Measurements from ENCODE around the gene COL4A2.

Gene COL4A2

DNA sequence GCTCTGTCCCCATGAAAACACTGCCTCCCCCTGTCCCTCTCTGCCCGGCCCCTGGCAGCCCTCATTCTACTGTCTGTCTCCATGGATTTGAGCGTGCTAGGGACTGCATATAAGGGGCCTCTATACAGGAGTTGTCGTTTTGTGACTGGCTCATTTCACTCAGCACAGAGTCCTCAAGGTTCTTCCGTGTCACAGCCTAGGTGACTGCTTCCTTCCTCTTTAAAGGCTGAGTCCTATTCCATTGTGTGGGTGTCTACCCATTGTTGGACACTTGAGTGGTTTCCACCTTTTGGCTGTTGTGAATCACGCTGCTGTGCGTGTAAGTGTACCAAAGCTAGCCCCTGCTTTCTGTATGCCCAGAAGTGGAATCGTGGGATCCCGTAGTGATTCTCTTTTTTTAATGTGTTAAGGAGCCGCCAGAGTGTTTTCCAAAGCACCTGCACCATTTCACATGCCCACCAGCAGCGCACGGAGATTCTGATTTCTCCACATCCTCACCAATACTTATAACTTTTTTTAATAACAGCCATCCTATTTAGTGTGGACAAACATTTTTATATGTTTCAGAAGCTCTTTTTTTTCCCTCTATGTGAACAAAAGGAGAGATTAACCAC lies 116.7 kb downstream of the COL4A2 start:
- DNase-seq = no peak

DNA sequence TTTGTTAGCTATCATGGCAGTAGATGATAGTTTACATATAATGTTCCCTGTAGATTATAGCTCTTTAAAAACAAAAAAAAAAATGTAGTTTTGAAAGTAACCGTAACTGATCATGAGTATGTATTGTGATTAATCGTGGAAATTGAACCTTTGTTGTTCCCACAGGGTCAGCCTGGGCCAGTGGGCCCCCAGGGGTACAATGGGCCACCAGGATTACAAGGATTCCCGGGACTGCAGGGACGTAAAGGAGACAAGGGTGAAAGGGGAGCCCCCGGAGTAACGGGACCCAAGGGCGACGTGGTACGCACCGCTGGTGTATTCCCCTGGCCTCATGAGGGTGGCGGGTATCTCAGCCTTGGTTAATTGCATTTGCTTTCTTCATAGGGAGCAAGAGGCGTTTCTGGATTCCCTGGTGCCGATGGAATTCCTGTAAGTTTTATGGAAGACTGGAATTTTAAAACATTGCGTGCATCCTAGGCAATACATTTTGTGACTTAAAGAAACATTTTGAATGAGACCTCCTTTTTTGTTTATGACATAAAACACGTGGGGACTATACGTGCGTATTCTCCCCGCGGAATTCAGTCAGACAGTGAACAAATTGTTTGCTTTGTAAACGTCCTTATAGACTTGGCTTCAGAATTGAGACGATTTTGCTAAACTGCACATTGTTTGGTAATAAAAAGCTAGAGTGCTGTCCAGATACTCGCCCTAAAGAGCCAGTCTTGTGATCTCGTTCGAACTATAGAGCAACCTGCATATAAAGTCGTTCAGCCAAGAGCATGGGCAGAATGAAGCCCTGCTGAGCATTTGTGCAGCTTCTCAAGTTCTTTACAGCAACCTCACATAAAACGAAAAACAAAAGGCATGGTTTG lies 117.7 kb downstream of the COL4A2 start:
- no peak for DNase-seq

DNA sequence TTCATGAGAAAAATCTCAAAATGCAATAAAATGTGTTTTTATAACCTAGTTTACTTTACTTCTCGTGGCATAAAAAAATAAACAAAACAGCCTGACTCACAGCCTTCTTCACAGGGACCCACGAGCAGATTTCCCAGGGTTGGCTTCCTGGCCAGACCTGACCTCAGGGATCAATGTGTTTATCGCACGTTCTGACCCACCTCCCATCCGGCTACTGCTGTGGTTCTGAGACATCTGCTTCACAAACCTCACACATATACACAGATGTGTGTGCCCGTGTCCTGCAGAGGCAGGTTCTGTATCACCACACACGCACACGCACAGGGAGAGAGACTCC lies 118.3 kb downstream of the COL4A2 start:
- no peak for DNase-seq

DNA sequence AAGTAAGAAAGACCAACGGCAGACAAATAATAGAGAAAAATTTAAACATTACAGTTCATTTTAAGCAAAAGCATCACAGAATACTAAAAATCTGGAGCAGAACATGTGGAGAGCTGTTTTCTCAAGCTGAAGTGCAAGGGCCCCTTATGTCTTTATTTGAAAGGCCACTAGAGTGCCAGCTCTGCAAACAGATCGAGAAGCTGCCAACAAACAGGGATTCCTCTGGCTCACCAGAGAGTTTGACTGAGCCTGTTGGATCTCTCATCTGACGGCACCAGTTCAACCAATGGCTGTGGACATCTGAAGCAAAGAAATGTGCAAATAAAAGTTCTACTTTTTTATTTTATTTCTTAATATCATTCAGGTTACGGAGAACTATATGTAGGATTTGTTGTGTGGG lies 119.7 kb downstream of the COL4A2 start:
- DNase-seq = no peak

DNA sequence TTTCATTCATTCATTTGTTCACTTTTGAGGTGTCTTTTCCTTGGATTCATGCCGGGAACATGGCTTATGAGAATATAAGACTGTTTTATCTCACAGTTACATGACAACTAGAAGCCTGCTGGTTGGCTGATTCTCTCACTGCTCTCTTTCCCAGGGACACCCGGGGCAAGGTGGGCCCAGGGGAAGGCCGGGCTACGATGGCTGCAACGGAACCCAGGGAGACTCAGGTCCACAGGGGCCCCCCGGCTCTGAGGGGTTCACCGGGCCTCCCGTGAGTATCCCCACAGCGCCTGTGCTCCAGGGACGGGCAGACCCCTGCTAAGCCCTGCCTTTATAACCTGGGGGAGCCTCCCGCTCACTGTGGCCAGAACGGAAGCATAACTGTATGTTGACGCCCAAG lies 121.2 kb downstream of the COL4A2 start:
- no peak for DNase-seq

DNA sequence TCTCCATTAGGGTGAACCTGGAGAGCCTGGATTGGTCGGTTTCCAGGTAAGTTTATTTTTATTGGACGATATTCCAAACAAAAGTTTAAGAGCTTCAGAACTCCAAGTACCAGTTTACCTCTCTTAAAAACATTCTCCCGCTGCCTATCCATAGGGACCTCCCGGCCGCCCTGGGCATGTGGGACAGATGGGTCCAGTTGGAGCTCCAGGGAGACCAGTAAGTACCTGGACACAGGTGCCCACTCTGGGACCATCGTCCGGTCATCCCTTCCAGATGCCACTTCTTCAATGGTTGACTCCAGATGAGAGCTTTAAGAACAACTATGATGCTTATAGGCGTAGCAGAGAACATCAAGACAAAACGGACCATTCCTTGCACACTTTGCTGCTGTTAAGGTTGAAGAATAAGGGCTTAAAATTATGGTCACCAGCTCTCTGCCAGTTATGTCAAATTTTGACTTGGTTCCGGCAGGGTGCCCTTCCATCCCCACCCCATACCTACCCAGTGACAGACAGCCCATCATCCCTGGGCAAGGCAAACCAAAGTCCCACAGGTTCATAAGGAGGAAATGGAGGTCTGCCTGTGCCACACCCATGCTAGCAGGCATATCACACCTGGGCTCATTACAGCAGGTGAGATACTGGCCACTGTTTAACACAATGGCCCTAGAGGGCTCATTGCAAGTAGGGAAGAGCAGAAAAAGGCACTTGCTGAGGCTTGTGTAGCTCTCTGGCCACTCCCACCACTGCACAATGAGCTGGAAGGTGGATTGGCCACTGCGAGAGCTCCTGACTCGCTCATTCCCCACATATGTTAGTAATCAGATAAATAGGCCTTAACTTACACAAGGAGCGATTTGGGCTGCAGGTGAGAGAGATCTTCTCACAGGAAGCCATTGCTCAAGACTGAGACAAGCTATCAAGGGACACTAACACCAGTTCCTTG lies 123.6 kb downstream of the COL4A2 start:
- no peak for DNase-seq

DNA sequence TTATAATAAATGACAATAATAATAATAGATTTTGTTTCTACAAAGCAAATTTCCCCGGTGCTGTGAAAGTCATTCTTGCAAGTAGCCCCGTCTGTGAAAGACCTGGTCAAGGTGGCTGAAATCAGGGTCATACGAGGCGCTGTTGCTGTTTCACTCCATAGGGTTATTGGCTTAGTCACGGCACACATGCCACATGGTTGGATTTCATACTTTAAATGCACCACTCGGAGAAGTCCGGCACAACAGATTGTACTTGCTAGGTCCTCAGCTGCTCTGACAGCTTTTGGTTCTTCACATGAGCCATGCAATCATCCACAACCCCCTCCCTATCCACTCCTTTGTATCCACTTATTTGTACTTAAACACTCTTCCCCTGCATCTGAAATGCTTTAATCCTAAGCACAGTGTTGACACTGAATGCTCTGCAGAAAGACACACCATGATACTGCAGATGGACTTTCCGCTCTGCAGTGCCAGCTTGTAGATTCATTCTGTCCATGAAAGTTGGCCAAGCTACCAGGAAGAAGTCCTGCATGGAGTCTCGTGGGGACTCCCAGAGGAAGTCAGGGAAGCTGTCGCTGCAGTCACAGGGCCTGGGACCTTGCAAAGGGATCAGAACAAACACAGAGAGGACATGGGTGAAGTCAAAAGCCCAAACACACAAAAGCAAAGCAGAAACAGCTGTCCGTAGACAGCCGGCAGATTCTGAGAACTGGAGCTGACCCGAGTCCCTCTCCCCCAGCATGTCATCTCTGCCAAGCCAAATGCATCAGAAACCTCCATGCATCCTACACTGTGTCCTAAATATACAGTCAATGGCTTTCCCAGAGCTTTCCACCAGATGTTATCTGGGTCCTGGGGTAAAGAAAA lies 124.6 kb downstream of the COL4A2 start:
- DNase-seq = no peak

DNA sequence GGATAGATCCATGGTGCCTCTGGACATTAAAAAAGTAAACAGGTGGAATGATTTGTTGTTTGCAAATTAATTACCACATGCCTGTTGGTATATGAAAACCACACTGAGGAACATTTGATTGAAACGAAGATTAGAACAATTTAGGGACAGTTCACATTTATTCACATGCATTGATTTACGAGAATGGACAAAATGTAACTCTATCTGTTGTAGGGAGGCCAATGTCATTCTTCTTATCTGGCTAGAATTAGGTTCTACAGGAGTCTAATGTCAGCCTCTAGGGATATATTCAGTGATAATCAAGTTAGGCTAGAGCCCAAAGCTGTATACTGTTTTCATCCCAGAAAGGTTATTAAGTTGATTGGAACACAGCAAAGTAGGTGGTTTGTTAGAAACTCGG lies 125.4 kb downstream of the COL4A2 start:
- DNase-seq = no peak

DNA sequence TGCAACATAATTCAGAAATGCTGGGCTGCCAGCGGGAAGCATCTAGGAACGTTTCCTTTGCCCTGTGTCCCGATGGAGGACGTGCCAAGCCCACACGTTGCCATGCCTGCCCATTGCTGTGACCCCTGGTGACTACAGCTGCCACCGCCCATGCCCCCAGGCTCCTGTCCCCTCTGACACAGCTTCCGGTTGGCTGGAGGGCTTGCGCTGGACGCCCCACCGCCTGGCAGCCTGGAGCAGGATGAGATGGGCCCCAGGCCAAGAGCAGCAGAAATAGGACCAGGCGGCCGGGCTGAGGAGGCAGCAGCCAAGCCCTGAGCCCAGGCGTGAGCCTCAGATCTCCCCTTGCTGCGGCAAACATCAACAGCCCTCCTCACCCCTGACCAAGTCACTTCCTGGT lies 125.9 kb downstream of the COL4A2 start:
- no peak for DNase-seq

DNA sequence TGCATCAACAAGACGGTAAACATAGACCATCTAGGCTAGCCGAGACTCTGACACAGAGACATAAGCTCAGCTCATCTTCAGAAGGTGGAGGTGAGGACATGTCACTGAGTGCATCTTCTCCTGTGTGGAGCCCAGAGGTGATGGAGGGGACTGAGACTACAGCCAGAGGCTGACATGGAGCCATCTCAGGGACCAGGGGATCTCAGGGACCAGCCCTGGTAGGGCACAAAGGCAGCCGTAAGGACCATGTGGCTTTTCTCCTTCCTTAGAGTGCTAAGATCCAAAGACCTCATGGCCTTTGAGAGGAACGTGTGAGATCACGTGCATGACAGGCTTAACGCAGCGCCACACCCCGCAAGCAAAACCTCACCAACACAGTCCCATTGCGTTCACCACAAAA lies 127.5 kb downstream of the COL4A2 start:
- no peak for DNase-seq

DNA sequence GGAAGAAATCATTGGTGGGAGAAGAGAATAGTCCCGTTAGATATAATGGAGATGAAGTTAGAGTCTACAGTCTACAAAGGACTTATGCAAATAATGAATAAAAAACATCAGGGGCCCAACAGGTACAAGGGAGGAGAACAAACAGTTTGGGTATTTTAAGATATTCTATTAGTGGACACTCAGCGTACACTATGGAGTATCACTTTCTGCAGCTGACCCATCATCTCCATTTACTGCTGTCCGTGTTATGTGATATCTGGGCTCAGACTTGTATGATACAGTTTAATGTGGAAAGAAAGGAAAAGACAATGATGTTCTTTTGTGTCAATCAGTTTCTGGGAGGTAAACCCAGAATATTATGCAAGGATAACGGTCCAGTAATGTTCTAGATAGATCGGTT lies 128.2 kb downstream of the COL4A2 start:
- no peak for DNase-seq

DNA sequence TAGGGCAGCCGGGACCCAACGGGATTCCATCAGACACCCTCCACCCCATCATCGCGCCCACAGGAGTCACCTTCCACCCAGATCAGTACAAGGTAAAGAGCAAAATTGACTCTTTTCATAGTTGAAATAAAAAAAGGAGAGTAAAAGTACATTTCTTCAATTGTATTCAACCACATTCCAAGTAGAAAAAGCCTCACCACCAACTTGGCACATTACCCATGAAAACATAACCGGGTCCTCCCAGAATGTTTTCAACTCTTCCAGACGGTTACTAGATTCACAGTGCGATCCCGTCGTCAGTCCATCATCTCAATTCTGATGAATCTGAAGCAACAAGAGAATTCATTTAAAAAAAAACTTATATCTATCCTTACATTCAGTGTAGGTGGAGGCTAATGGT lies 129.2 kb downstream of the COL4A2 start:
- DNase-seq = no peak

DNA sequence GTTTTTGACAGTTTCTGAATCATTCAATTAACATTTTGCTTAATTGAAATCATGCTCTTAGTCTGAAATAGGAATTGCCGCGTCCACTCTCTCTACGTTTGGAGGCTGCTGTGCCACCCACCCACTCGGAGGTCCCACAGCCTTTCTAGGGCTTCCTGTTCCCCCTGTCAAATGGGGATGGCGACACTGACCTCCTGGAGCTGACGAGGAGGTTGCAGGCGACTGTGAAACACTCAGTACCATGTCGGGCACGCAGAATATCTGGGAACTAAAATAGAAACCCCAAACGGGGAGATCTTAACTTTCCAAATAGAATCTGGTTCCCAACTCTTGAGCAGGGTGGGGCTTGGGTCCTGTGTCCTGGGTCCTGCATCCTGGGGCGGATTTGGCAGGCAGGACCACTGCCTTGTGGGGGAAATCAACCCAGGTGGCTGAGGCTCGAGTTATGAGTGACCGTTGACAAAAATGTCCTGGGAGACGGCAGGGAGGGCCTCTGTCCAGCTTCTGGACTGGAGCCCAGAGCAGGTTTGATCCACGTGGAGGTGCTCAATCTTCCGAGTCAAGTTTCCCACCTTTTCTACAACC lies 129.8 kb downstream of the COL4A2 start:
- no peak for DNase-seq

DNA sequence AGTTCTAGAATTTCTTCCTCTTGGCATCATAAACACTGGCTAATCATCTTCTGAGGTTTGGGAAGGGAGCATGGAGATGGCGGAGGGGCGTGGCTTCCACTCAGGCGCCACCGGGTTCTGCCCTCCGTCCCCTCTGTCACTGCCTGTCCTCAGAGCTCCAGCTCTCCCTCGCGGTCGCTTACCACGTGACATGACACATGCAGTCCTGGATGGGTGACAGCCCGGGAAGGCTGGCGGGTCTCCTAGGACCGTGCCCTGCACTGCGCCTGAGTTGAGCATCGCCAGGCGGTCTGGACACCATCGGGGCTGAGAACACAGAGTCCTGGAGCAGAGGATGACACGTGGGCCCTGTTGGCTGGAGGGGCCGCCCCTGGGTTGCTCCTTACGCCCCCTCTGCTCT lies 131.1 kb downstream of the COL4A2 start:
- DNase-seq = no peak

DNA sequence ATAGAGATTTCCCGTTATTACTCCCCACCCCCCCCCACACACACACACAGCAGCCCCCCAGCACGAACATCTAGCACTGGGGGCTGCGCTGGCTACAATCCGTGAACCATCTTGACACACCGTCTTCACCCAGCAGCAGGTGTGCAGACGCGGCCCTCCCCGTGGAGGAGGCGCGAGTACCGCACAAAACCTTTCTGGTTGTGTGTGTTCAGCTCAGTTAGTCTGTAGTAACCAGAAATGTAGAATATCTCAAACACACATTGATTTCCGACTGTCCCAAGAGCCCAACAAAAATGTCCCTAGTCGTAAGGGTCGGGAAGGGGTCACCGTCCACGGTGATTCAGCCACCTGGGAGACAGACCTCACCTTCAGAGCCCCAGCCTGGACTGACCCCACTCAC lies 131.7 kb downstream of the COL4A2 start:
- DNase-seq = no peak

DNA sequence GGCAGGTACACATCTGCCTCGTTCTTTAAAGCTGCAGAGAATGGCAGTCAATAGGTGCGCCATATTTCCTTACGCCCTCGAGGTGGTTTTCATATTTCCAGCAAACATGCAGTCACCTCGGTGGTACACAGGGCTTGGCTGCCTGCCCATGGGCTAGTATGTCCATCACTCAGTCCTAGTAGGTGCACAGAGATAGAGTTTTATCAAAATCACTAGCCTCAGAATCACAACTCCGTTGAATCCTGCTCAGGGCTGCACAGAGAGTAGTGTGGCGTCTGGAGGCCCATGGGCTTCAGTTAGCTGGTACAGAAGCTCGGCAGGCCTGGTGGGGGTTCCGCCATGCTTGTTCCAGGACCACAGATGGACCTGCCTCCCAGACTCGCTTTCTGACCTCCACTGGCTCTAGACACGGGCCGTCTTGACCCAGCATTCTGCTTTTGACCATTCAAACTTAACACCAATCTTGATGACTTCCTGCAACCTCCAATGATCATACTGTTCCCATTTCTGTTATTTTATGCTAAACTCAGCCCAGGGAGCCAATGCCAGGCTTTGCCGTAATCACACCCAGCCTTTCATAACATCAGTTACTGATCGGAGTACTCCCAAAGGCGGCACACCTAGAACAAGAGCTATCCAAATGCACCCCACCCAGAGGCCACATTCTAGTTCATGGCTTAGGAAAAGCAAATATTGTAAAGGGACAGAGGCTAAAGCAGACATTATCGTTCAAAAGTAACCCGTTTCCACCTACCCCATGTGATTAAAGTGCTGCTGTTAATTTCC lies 134.1 kb downstream of the COL4A2 start:
- DNase-seq = no peak

DNA sequence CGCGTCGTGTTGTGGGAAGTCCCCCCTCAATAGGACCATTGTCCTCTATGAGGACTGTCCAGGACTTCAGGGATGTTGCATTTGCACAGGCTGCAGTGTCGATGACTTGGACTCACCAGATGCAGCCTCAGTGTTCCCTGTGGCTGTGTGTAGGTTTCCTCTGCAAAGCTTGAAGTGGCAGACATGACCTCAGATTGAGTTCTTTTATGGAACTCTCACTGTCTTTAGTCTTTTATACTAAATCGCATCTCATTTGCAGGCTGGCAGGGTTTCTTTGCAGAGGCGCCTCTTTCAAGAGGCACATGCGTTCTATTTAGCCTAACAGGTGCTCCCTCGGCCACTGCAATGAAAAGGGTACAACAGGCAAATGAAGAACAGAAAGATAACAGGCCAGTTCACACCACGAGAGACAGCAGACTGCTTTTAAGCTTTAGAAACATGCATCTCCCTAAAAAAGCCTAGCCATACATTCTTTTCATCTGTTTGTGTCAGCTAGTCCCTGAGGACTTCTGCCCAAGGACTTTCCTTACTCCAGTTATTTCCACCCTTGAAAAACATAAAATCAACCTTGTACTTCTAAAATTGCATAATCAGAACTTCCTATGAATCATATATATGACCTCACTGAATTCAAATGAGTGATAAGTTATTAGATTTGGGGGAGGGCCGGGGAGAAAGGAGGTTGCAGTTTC lies 136.0 kb downstream of the COL4A2 start:
- DNase-seq = no peak

DNA sequence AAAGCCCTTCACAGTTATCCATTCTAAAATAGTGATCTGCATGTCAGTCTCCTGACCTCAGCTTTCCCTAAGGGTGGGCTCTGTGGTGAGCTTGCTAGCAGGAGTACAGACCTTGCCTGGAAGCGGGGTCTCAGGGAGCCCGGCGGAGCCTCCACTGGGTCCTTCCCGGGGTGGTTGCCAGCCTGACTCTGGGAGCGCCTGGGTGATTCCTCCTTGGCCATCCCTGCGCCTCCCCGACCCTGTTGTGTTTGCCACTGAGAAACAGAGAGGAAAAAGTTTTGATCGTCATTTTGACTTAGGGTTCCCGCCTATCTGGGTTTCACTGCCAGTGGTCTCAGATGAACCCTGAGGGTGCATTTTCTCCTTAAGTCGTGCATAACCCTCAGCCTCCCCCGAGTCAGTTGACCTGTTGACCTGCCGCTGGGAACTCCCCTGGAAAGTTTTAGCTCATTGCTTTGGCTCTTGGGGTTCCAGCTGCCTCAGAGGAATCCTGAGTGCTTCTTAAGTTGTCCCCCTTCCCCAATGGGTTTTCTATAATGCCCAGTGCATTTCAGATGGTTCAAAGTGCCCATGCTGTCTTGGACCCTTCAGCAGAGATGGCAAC lies 136.6 kb downstream of the COL4A2 start:
- no peak for DNase-seq

DNA sequence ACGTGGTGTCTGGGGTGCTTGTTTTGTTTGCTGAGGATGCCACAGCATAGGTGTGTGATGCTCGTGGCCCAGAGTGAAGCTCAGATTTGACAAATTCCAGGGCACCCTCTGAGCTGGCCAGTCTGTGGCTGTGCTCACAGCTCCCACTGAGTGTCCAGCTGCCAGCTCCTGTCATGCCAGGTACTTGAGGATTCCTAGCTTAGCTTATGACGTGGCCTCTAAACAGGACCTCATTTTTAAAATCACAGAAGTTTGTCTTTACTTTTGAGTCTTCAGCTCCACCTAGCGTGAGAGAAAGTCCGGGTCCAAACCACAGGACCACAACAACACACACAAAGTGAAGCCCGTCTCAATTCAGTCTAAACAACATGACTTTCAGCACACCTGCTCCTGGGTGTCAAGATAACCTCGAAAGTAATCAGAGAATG lies 137.2 kb downstream of the COL4A2 start:
- DNase-seq = peak; percentile 7

DNA sequence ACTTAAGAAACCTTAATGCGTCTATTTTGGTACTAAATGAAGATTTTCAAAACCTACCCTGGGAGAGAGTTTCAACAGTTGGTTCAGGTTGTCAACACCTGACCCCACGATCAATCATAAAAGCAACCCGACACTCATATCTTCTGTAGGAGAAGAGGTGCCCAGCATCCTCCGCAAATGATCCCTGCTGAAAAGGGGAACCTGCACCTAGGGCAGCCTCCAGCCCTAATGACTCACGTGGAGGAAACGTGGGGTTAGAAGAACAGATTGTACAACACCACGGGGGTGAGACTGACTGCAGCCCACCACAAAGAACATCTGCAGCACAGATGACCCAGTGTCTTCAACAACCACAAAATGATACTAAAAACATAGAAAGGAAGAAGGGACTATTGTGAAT lies 138.1 kb downstream of the COL4A2 start:
- no peak for DNase-seq
